Measurements from ENCODE around the gene PNPLA3.

DNA sequence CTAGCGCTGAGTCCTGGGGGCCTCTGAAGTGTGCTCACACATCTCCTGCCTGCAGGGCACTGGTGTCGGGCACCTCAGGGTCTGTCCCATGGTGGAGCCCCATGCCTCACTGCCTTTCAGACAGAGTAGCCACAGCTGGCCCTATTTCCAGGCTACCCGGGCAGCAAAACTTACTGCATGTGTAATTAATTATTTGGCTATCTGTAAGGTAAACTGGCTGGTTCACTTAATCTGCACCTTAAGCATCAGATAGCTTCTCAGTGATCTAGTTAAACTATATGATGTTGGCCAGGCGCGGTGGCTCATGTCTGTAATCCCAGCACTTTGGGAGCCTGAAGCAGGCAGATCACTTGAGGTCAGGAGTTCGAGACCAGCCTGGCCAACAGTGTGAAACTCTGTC is 5.3 kb downstream of the PNPLA3 start:
- TF ChIP-seq CTCF (IDR thresholded peaks at IDR 0.05) (no peak), NFYB (CRISPR knock-in tag; conservative IDR thresholded peaks at IDR 0.05; ENCODE audit: low read depth) (no peak), ZNF232 (CRISPR knock-in tag; IDR thresholded peaks at IDR 0.05) (no peak), TCF7 (CRISPR knock-in tag; IDR thresholded peaks at IDR 0.05; ENCODE audit: low read depth) (no peak), TEAD4 (CRISPR knock-in tag; IDR thresholded peaks at IDR 0.05) (no peak), NR1H2 (CRISPR knock-in tag; IDR thresholded peaks at IDR 0.05) (no peak)
- TF ChIP-seq, protein P1, sequence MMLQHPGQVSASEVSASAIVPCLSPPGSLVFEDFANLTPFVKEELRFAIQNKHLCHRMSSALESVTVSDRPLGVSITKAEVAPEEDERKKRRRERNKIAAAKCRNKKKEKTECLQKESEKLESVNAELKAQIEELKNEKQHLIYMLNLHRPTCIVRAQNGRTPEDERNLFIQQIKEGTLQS (CRISPR knock-in tag; conservative IDR thresholded peaks at IDR 0.05), result no peak
